Gastrocnemius medialis (tissue), 4 donors: ENCODE results near the gene CFD. TPM values are rescaled to one million over a fixed set of nuclear protein-coding genes. Genes with fewer than 3 reads are reported as not detected.
A peak's percentile ranks its signal among the peaks of the same experiment; 100 is the strongest.
"Not testable (repeated sequence)": the region's sequence is repeated elsewhere in the genome, so short reads cannot be mapped to it uniquely, and the experiment has no call there.

Experiments
- ATAC-seq, 2 donors: fragments of 150-250 bp; one replicate each; pipeline ENCODE4 v1.9.1; 2016
- DNase-seq, 2 donors: peaks; one replicate each; pipeline ENCODE4 v3.0.0-alpha.2; 2019
- H3K27ac ChIP-seq, 4 donors: fragments of 200-600 bp; sonication (generic); 1 replicate in 1 of 4; 2 replicates in 3 of 4; pipeline ENCODE4 v1.5.1; 2016 to 2018; ENCODE audit warnings: mild to moderate bottlenecking in 2 of 4, moderate library complexity in 1 of 4
- H3K27me3 ChIP-seq, 3 donors: fragments of 200-600 bp; sonication (generic) in 2 of 3; 1 replicate in 1 of 3; 2 replicates in 2 of 3; pipeline versions ENCODE4 v1.5.1 to v1.6.0; 2016 to 2019; ENCODE audit warnings: mild to moderate bottlenecking in 1 of 3, moderate library complexity in 1 of 3
- H3K36me3 ChIP-seq, 2 donors: fragments of 200-600 bp; sonication (generic) in 1 of 2; one replicate each; pipeline ENCODE4 v1.5.1; 2017 to 2018
- H3K4me1 ChIP-seq, 2 donors: fragments of 200-600 bp; sonication (generic) in 1 of 2; one replicate each; pipeline ENCODE4 v1.5.1; 2016 to 2017; ENCODE audit warnings: mild to moderate bottlenecking in 2 of 2
- H3K4me3 ChIP-seq, 4 donors: fragments of 200-600 bp; sonication (generic) in 3 of 4; 1 replicate in 1 of 4; 2 replicates in 3 of 4; pipeline ENCODE4 v1.5.1; 2016 to 2019; ENCODE audit warnings: mild to moderate bottlenecking in 2 of 4
- H3K9me3 ChIP-seq, 3 donors: fragments of 200-600 bp; sonication (generic) in 2 of 3; 1 replicate in 1 of 3; 2 replicates in 2 of 3; pipeline ENCODE4 v1.5.1; 2016 to 2019
- POLR2A ChIP-seq, 2 donors: fragments of 450-650 bp; IDR thresholded peaks; one replicate each; pipeline ENCODE4 v1.6.1; 2017; ENCODE audit warnings: antibody characterized with exemption in 2 of 2, mild to moderate bottlenecking in 2 of 2, moderate library complexity in 2 of 2
- in situ Hi-C, 4 donors: fragments of 200-750 bp; cut with MboI; loops; one replicate each; pipeline versions ENCODE4 v1.15.0 to v1.8.0; 2017; ENCODE audit warnings: low sequenced_read_pairs in 4 of 4
- intact Hi-C: fragments of 100-400 bp; cut with DNase I; formaldehyde crosslinking; loops from one replicate; pipeline ENCODE4 v1.15.1; 2023; ENCODE audit warnings: low total_unique reads
- total RNA-seq, 4 donors: library from RNA; depleted of rRNA; stranded (reverse); fragments of >200 nt; gene quantifications; one replicate each; pipeline versions ENCODE4 v1.1.0 to v1.2.3, GENCODE V29; 2016
- TF ChIP-seq, protein P1 (sequence below), 5 experiments: fragments of 450-650 bp in 3 of 5; fragments of 200-600 bp in 2 of 5; sonication (generic) in 2 of 5; IDR thresholded peaks in 4 of 5; conservative IDR thresholded peaks in 1 of 5; 1 replicate in 4 of 5; 2 replicates in 1 of 5; pipeline ENCODE4 v1.5.1; 2016 to 2019; ENCODE audit warnings: antibody characterized with exemption in 5 of 5, mild to moderate bottlenecking in 3 of 5, moderate library complexity in 3 of 5

Gene CFD
- total RNA-seq, 4 donors from 2014 or later: 153 to 309 (median 210) TPM

DNA sequence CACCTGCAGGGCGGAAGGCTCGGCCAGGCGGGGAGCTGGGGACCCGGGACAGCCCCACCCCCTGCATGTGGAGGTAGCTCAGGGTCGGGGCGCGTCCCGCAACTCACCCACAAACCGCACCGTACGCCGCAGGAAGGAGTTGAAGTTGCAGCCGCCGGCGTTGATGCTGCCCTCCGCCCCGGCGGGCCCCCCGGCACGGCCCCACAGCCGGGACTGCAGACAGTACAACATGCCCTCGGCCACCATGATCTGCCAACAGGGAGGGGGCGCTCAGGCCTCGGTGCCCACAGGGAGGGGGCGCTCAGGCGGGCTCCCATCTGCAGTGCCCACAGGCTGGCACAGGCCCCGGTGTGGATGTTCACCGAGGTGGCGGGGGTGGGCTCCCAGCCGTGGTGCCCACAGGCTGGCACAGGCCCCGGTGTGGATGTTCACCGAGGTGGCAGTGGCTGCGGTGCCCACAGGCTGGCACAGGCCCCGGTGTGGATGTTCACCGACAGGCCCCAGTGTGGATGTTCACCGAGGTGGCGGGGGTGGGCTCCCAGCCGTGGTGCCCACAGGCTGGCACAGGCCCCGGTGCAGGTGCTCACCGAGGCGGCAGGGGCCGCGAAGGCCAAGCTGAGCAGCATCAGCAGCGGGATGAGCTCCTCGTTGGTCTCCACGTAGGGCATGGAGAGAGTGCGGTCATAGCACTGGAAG is 44.2 kb upstream of the CFD start:
- H3K9me3 ChIP-seq: no peaks in the 10 kb centered on the region
- H3K4me3 ChIP-seq: no peak overlapping the region
- in situ Hi-C loops: no loop called here
- H3K27me3 ChIP-seq: no peaks in the 10 kb centered on the region
- DNase-seq (no peak), ATAC-seq (no peak)
- H3K4me1 ChIP-seq: no peaks in the 10 kb centered on the region
- peaks cover 0 to 19% of the 10 kb centered on the region in 2 donors for H3K36me3 ChIP-seq
- intact Hi-C loops: no loop called here
- H3K27ac ChIP-seq: no peak overlapping the region
- TF ChIP-seq POLR2A (IDR thresholded peaks at IDR 0.05): no peak

DNA sequence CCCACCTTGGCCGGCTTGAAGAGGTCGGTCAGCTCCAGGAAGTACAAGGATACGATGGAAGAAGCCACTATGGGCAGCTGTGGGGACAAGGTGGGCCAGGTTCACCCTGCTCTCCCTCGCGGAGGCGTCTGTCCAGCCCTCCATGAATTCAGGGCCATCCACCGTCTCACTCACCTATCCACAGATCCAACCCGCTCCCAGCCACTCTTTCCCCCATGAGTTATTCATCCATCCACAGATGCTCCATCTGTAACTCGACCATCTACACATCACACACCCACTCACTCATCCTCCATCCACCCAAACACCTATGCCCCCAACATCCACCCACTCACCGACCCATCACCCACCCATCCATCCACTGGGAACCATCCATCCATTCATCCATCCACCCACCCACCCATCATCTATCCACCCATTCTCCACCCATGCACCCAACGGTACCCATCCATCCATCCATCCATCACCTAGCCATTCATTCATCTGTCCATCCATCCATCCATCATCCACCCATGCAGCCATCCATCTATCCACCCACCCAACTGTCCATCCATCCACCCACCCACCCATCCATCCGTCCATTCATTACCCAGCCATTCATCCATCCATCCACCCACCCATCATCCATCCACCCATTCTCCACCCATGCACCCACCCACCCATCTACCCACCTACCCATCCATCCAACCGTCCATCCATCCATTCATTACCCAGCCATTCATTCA is 43.5 kb upstream of the CFD start:
- in situ Hi-C loops: no loop called here
- Histone ChIP-seq H3K27ac (no peak overlapping the region), H3K27me3 (peaks cover 0 to 2% (median 0%) of the 10 kb centered on the region in 3 donors), H3K36me3 (peaks cover 0 to 12% of the 10 kb centered on the region in 2 donors), H3K9me3 (no peaks in the 10 kb centered on the region), H3K4me3 (no peak overlapping the region), H3K4me1 (no peaks in the 10 kb centered on the region)
- no peak for ATAC-seq
- intact Hi-C loops: no loop called here
- DNase-seq: no peak
- TF ChIP-seq, protein P1, sequence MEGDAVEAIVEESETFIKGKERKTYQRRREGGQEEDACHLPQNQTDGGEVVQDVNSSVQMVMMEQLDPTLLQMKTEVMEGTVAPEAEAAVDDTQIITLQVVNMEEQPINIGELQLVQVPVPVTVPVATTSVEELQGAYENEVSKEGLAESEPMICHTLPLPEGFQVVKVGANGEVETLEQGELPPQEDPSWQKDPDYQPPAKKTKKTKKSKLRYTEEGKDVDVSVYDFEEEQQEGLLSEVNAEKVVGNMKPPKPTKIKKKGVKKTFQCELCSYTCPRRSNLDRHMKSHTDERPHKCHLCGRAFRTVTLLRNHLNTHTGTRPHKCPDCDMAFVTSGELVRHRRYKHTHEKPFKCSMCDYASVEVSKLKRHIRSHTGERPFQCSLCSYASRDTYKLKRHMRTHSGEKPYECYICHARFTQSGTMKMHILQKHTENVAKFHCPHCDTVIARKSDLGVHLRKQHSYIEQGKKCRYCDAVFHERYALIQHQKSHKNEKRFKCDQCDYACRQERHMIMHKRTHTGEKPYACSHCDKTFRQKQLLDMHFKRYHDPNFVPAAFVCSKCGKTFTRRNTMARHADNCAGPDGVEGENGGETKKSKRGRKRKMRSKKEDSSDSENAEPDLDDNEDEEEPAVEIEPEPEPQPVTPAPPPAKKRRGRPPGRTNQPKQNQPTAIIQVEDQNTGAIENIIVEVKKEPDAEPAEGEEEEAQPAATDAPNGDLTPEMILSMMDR (IDR thresholded peaks at IDR 0.05 in 4 of 5, conservative IDR thresholded peaks at IDR 0.05 in 1 of 5): no peak
- TF ChIP-seq POLR2A (IDR thresholded peaks at IDR 0.05): no peak

GRCh38 chr19:816500-816857 is 43.0 kb upstream of the CFD start:
- H3K27ac ChIP-seq: no peak overlapping the region
- TF ChIP-seq, protein P1 (IDR thresholded peaks at IDR 0.05 in 4 of 5, conservative IDR thresholded peaks at IDR 0.05 in 1 of 5): no peak
- no peak for TF ChIP-seq POLR2A (IDR thresholded peaks at IDR 0.05)
- in situ Hi-C loops: no loop called here
- DNase-seq (no peak), ATAC-seq (no peak)
- peaks cover 3 to 7% (median 3%) of the 10 kb centered on the region in 3 donors for H3K27me3 ChIP-seq
- H3K9me3 ChIP-seq: no peaks in the 10 kb centered on the region
- H3K4me1 ChIP-seq: peaks cover 0 to 2% of the 10 kb centered on the region in 2 donors
- peaks cover 0 to 7% of the 10 kb centered on the region in 2 donors for H3K36me3 ChIP-seq
- intact Hi-C loops: no loop called here
- H3K4me3 ChIP-seq: no peak overlapping the region

- H3K4me3 ChIP-seq, H3K9me3 ChIP-seq, H3K36me3 ChIP-seq, in situ Hi-C loops, DNase-seq, intact Hi-C loops, H3K27ac ChIP-seq, H3K4me1 ChIP-seq, ATAC-seq: not testable (repeated sequence)
- H3K27me3 ChIP-seq: peaks cover 18 to 34% (median 29%) of the 10 kb centered on the region in 3 donors
Observed at GRCh38 chr19:820212-820611, 39.3 kb upstream of the CFD start.

DNA sequence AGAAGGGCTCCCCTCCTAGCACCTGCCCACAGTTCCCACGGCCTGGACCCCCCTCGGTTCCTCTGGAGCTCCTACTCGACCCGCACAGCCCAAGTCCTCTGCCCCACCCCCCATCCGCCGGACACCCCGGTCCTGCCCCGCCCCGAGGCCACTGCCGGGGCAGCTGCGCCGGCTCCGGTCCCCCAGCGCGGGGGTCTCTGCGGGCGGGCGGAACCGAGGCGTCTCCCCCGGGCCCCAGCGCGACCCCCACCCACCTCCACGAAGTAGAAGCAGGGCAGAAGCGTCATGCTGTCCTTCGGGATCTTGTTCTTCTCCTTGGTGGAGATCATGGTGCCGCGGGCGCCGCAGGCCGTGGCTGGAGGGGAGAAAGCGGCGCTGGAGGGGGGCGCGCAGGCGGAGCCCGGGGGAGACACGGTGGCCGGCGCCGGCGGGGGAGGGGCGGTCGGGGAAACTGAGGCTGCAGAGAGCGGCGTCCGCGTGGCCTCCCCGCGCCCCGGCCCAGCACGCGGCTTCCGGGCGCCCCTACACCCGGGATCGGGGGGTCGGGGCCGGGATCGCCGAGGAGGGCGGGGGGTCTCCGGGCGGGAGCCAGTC is 38.1 kb upstream of the CFD start:
- TF ChIP-seq, protein P1 (IDR thresholded peaks at IDR 0.05 in 4 of 5, conservative IDR thresholded peaks at IDR 0.05 in 1 of 5): no peak
- no peak for TF ChIP-seq POLR2A (IDR thresholded peaks at IDR 0.05)
- Histone ChIP-seq H3K27me3 (peaks cover 21 to 34% (median 29%) of the 10 kb centered on the region in 3 donors), H3K36me3 (no peaks in the 10 kb centered on the region), H3K4me1 (peaks cover 0 to 3% of the 10 kb centered on the region in 2 donors), H3K9me3 (no peaks in the 10 kb centered on the region), H3K4me3 (peak overlapping the region; percentile 6 to 38 (median 26)), H3K27ac (no peak overlapping the region)
- intact Hi-C loops: no loop called here
- ATAC-seq (no peak), DNase-seq (no peak)
- in situ Hi-C loops: no loop called here
